HUES64 (cell line): ENCODE results near the gene GPA33.

Experiments
- H3K27ac ChIP-seq: 2 replicates; pipeline ENCODE4 v1.7.0; 2013; ENCODE audit warnings: low read depth, low read length, inconsistent platforms
- H3K27me3 ChIP-seq: 2 replicates; pipeline ENCODE4 v1.6.1; 2013; ENCODE audit warnings: mild to moderate bottlenecking, low read length; ENCODE audit not compliant: insufficient read depth
- H3K36me3 ChIP-seq: 2 replicates; pipeline ENCODE4 v1.6.1; 2013; ENCODE audit warnings: mild to moderate bottlenecking, low read length; ENCODE audit not compliant: insufficient read depth
- H3K4me1 ChIP-seq: 2 replicates; pipeline ENCODE4 v1.6.1; 2013; ENCODE audit warnings: mild to moderate bottlenecking, low read length, moderate library complexity; ENCODE audit not compliant: insufficient read depth
- H3K4me3 ChIP-seq: 2 replicates; pipeline ENCODE4 v1.5.1; 2013; ENCODE audit warnings: mild to moderate bottlenecking, low read length, moderate library complexity
- H3K9ac ChIP-seq: 2 replicates; pipeline ENCODE4 v1.6.1; 2013; ENCODE audit warnings: mild to moderate bottlenecking, low read depth, low read length
- H3K9me3 ChIP-seq: 2 replicates; pipeline ENCODE4 v1.6.1; 2013; ENCODE audit warnings: low read depth, low read length; ENCODE audit not compliant: insufficient read depth
- whole genome bisulfite sequencing: fragments of 150-250, 120-280 bp; methylation state at CpG from one replicate; pipeline ENCODE4 v1.1.7; 2013; ENCODE audit warnings: missing lambda C conversion rate; 5-methylcytosine and 5-hydroxymethylcytosine counted together

The GPA33 gene

DNA sequence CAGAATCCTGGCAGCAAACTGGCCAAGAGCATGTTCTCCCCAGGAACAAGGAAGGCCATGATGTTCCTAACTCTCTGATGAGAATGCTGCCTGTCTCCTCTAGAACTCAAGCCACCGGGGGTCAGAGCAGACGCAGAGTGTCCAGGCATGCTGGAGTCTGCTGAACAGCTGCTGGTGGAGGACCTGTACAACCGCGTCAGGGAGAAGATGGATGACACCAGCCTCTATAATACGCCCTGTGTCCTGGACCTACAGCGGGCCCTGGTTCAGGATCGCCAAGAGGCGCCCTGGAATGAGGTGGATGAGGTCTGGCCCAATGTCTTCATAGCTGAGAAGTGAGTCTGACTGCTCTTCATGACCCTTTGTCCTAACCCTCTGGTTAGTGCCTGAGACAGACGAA is 27.0 kb upstream of the GPA33 start:
- Histone ChIP-seq H3K9me3 (no peaks in the 10 kb centered on the region), H3K27ac (no peak overlapping the region), H3K36me3 (no peaks in the 10 kb centered on the region), H3K4me1 (peaks cover 28% of the 10 kb centered on the region), H3K4me3 (no peak overlapping the region), H3K9ac (no peak overlapping the region), H3K27me3 (peaks cover 10% of the 10 kb centered on the region)
- 93% methylated on average over 9 of the region's 9 CpGs for WGBS

DNA sequence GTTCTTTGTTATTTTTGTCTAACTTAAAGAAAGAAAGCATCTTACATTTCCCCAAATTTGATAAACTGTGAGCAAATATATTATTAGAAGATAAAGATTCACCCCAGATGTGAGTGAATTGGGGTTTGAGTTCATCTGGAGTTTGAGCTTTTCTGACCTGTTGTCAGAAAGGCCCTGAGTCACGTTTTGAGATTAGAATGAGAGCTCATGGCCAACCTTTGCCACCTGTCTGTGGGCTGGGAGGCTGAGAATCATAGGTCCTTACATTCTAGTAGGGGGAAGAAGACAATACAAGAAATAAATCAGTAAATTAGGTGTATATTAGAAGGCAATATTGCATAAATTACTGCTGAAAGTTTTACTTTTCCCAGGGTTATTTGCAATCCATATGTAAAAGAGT is 26.0 kb upstream of the GPA33 start:
- H3K4me1 ChIP-seq: peaks cover 21% of the 10 kb centered on the region
- H3K9ac ChIP-seq: no peak overlapping the region
- no peaks in the 10 kb centered on the region for H3K9me3 ChIP-seq
- H3K27ac ChIP-seq: no peak overlapping the region
- no peak overlapping the region for H3K4me3 ChIP-seq
- H3K36me3 ChIP-seq: no peaks in the 10 kb centered on the region
- peaks cover 2% of the 10 kb centered on the region for H3K27me3 ChIP-seq
- 21% methylated on average over 1 of the region's 1 CpG for WGBS

DNA sequence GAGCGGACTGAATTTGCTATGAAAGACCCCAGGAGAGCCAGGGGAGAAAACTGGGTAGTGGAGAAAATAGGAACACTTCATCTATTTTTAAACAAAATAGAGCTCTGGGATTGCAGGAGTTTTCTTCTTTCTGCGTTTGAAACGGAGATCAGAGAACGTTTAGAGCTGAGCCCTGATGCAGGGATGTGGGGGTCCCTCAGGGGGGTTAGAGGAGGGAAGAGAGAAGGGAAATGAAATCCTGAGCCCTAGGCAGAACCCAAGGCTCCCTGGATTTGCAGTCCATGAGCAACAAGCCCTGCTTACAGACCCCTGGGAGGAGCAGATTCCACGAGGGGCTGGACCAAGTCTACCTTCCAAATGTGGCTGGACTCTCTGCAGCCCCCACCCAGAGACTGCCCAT is 25.5 kb upstream of the GPA33 start:
- Histone ChIP-seq H3K9me3 (no peaks in the 10 kb centered on the region), H3K27ac (no peak overlapping the region), H3K4me1 (peaks cover 21% of the 10 kb centered on the region), H3K9ac (no peak overlapping the region), H3K27me3 (no peaks in the 10 kb centered on the region), H3K36me3 (no peaks in the 10 kb centered on the region), H3K4me3 (no peak overlapping the region)
- WGBS: 53% methylated on average over 5 of the region's 5 CpGs

DNA sequence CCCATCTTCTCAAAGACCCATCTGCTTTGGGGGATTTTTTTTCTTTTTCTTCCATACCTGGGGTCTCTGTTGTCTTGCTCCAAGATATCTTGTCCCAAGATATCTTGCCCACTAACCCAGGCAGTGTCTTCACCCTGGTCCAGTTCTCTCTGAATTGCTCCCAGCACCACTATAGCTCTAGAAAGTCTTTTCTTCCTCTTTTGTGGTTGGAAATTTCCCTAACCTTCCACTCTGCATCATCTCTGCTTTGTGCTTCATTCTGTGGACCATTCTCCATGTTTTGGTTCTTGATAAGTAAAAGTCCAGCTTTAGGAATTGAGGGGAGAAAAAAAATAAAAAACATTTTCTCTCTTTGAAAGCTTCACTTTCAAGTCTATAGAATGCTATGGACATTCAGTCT is 24.5 kb upstream of the GPA33 start:
- Histone ChIP-seq H3K27ac (no peak overlapping the region), H3K27me3 (no peaks in the 10 kb centered on the region), H3K4me1 (peaks cover 18% of the 10 kb centered on the region), H3K9ac (no peak overlapping the region), H3K9me3 (no peaks in the 10 kb centered on the region), H3K36me3 (no peaks in the 10 kb centered on the region), H3K4me3 (no peak overlapping the region)

DNA sequence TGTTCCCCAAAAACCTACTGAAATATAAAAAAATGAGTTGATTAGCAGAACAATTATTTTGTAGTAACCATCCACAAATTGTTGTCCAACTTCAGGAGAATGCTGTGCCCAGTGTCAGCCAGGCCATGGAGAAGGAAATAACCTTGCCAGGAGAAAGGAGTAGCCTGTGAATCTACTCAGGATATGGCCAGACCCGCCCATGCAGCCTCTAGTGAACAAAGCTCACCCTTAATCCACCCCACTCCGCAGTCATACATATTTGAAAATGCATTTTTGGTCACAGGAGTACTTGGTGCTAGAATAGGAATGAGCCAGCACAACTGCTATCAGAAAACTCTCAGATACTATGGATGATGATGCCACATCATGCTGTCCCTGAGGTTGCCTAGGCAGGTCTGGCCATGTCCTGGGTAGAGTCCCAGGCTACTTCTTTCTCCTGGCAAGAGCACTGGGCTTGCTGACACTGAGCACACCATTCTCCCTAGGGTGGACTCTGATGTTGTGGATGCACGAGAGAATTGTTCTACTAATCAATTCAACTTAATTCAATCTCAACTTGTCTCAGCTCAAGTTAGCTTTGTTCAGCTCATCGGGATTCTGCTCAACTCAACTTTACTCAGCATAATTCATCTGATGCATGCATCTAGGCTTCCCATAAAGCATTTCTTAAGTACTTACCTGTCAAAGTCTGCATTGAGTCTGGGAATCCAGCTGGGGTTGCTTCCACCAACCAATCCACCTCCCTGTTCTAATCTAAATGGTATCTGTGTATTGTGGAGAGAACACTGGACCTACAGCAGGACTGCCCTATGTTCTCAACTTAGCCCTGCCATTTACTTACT is 21.9 kb upstream of the GPA33 start:
- H3K9me3 ChIP-seq: no peaks in the 10 kb centered on the region
- no peaks in the 10 kb centered on the region for H3K36me3 ChIP-seq
- H3K27me3 ChIP-seq: no peaks in the 10 kb centered on the region
- WGBS: 96% methylated on average over 4 of the region's 4 CpGs
- no peak overlapping the region for H3K4me3 ChIP-seq
- H3K9ac ChIP-seq: no peak overlapping the region
- no peak overlapping the region for H3K27ac ChIP-seq
- peaks cover 22% of the 10 kb centered on the region for H3K4me1 ChIP-seq

GRCh38 chr1:167110586-167110985 is 20.4 kb upstream of the GPA33 start:
- H3K27ac ChIP-seq: no peak overlapping the region
- no peaks in the 10 kb centered on the region for H3K36me3 ChIP-seq
- no peaks in the 10 kb centered on the region for H3K27me3 ChIP-seq
- no peaks in the 10 kb centered on the region for H3K9me3 ChIP-seq
- WGBS: 86% methylated on average over 3 of the region's 3 CpGs
- H3K4me1 ChIP-seq: peaks cover 19% of the 10 kb centered on the region
- no peak overlapping the region for H3K4me3 ChIP-seq
- no peak overlapping the region for H3K9ac ChIP-seq

- H3K4me3 ChIP-seq: no peak overlapping the region
- peaks cover 29% of the 10 kb centered on the region for H3K4me1 ChIP-seq
- 58% methylated on average over 2 of the region's 2 CpGs for WGBS
- H3K9ac ChIP-seq: no peak overlapping the region
- no peaks in the 10 kb centered on the region for H3K27me3 ChIP-seq
- no peak overlapping the region for H3K27ac ChIP-seq
- no peaks in the 10 kb centered on the region for H3K9me3 ChIP-seq
- no peaks in the 10 kb centered on the region for H3K36me3 ChIP-seq
Measured at GRCh38 chr1:167109125-167109524, 18.9 kb upstream of the GPA33 start.

- peaks cover 45% of the 10 kb centered on the region for H3K4me1 ChIP-seq
- no peak overlapping the region for H3K9ac ChIP-seq
- no peaks in the 10 kb centered on the region for H3K9me3 ChIP-seq
- no peaks in the 10 kb centered on the region for H3K36me3 ChIP-seq
- no peak overlapping the region for H3K4me3 ChIP-seq
- no peaks in the 10 kb centered on the region for H3K27me3 ChIP-seq
- H3K27ac ChIP-seq: no peak overlapping the region
Measured at GRCh38 chr1:167107456-167107855, 17.3 kb upstream of the GPA33 start.

DNA sequence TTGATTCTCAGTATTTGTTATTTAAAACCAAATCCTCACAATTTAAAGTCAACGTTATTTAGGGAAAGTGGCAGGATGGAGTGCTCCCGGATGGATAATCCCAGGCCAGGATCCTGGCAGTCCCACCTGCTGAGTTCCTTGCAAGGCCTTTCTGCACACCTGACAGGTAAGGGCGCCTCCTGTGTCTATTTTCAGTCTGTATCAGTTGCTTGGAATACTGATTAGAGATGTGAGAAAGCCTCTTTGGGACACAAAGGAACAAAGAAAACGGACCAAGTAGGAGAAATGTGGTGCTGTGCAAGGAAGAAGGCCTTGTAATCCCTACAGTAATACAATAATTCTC is 15.9 kb upstream of the GPA33 start:
- Histone ChIP-seq H3K9me3 (no peaks in the 10 kb centered on the region), H3K36me3 (no peaks in the 10 kb centered on the region), H3K4me1 (peaks cover 45% of the 10 kb centered on the region), H3K9ac (no peak overlapping the region), H3K27me3 (no peaks in the 10 kb centered on the region), H3K27ac (no peak overlapping the region), H3K4me3 (no peak overlapping the region)
- 82% methylated on average over 4 of the region's 4 CpGs for WGBS

GRCh38 chr1:167105271-167106118 is 15.3 kb upstream of the GPA33 start:
- H3K4me1 ChIP-seq: peaks cover 45% of the 10 kb centered on the region
- no peak overlapping the region for H3K9ac ChIP-seq
- H3K36me3 ChIP-seq: no peaks in the 10 kb centered on the region
- no peak overlapping the region for H3K4me3 ChIP-seq
- no peaks in the 10 kb centered on the region for H3K9me3 ChIP-seq
- no peak overlapping the region for H3K27ac ChIP-seq
- 77% methylated on average over 12 of the region's 12 CpGs for WGBS
- H3K27me3 ChIP-seq: no peaks in the 10 kb centered on the region

- no peaks in the 10 kb centered on the region for H3K36me3 ChIP-seq
- peaks cover 45% of the 10 kb centered on the region for H3K4me1 ChIP-seq
- no peaks in the 10 kb centered on the region for H3K9me3 ChIP-seq
- H3K27me3 ChIP-seq: no peaks in the 10 kb centered on the region
- H3K27ac ChIP-seq: no peak overlapping the region
- no peak overlapping the region for H3K9ac ChIP-seq
- WGBS: 80% methylated on average over 4 of the region's 6 CpGs
- H3K4me3 ChIP-seq: no peak overlapping the region
Measured at GRCh38 chr1:167104256-167104633, 14.1 kb upstream of the GPA33 start.
